Measurements from ENCODE around the gene RALGAPA1.

GRCh38 chr14:35535483-35536112 is 273.5 kb downstream of the RALGAPA1 start:
- TF ChIP-seq GATA2 (IDR thresholded peaks at IDR 0.05; ENCODE audit: low read depth, low read length) (no peak), GATA3 (IDR thresholded peaks at IDR 0.05; ENCODE audit: low read depth, low read length) (no peak)
